NCI-H2196 treated with DMSO at 0.1 percent for 48 hours (cell line): Measurements from ENCODE around the gene ERCC8.

Experiments
- DNase-seq: peaks from one replicate; lab custom pipeline; 2025; ENCODE audit not compliant: unreplicated experiment; lab: John Stamatoyannopoulos, UW

Gene ERCC8

GRCh38 chr5:60842871-60843385, 101.9 kb downstream of the ERCC8 start:
- DNase-seq = no peak

GRCh38 chr5:60841361-60841760, 103.5 kb downstream of the ERCC8 start:
- no peak for DNase-seq

- DNase-seq = no peak
These were observed 108.7 kb downstream of the ERCC8 start for GRCh38 chr5:60836131-60836530.

GRCh38 chr5:60835554-60835953, 109.3 kb downstream of the ERCC8 start:
- no peak for DNase-seq

- DNase-seq = no peak
These were observed 111.3 kb downstream of the ERCC8 start for GRCh38 chr5:60833520-60833919.

- no peak for DNase-seq
These were observed 114.2 kb downstream of the ERCC8 start for GRCh38 chr5:60830581-60831127.

GRCh38 chr5:60829490-60830266, 115.2 kb downstream of the ERCC8 start:
- DNase-seq = no peak

GRCh38 chr5:60827201-60827600, 117.7 kb downstream of the ERCC8 start:
- DNase-seq = no peak

GRCh38 chr5:60826653-60827052, 118.2 kb downstream of the ERCC8 start:
- DNase-seq = no peak
